HG02610 (cell line): Measurements from ENCODE around the gene CRELD1.

Experiments used
- ATAC-seq: cut with Tn5 transposase; IDR thresholded peaks from one replicate; pipeline ENCODE4 v1.9.1; 2021; ENCODE audit warnings: mild to moderate bottlenecking, moderate library complexity; ENCODE audit not compliant: unreplicated experiment

CRELD1 gene

DNA sequence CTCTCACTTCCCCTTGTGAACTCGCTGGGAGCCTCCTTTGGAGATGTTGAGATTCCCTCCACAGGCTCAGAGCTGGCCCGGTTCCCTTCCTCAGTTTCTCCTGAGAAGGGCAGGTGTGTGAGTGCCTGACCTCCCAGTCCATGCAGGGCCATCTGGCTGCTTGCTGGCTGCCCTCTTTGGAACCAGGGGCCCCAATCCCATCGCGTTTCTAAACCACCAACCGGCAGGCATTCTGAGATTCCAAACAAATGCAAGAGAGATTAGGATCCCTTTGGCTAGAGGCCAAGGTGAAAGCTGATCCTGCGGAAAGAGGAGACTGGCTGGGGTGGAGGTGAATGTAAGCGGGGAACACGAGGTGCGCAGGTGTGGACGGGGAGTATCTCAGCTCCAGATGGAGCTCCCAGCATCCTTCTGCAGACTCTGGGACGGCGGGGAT lies 21.5 kb downstream of the CRELD1 start:
- no peak for ATAC-seq

DNA sequence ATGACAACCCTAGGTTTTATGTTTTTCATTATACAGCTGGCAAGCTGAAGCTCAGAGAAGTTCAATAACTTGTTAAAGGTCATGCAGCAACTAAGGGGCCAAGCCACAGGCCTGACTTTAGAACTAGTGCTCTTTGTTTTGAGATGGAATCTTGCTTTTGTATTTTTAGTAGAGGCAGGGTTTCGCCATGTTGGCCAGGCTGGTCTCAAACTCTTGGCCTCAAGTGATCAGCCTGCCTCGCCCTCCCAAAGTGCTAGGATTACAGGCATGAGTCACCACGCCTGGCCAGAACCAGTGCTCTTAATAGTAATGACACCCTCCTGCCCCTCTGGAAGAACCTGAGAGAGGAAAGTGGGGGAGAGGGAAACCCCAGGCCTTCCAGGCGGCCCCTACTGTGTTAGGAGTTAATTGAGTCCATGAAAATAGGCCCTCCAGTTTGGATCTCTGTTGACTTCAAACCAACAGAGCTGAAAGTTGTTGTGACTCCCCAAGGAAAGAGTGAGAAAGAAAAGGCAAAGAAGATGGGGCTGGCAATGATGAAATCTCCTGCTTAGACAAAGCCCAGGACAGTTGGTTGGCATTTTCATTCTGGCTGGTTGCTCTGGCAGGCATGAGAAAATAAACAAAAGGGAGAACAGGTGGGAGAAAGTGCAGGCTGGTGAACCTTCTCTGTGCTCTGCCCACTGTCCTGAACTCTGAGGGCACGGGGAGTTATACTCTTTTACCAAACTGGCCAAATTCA lies 22.1 kb downstream of the CRELD1 start:
- no peak for ATAC-seq

DNA sequence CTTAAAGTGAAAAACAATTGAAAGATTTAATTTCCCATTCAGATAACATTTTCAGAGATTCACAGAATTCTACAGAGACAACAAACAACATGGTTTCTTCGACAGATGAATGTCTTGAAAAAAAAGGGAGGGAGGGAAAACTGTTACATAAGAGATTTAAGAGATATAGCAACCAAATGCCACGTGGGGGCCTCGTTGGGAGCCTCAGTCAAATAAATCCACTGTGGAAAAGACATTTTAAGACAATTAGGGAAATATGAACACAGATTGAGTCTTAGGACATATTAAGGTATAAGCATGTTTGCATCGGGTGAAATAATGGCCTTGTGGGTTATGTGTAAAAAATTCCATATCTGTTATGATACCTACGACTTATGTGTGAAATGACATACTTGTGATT lies 23.6 kb downstream of the CRELD1 start:
- no peak for ATAC-seq

DNA sequence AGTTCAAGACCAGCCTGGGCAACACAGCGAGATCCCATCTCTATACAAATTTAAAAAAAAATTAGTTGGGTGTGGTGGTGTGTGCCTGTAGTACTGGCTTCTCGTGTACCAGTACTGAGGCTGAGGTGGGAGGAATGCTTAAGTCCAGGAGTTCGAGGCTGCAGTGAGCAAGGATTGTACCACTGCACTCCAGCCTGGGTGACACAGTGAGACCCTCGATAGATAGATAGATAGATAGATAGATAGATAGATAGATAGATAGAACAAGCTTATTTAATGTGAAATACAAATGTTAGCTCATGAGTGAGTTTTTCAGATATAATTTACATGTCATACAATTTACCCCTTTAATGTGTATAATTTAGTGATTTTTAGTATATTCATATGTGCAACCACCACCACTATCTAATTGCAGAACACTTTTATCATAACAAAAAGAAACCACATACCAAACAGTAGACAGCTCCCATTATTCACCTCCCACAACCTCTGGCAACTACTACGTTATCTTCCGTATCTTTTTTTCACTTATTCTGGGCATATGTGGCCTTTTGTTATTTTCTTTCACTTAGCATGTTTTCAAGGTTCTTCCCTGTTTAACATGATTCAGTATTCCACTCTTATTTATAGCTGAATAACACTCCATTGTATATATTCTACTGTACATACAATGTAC lies 31.7 kb downstream of the CRELD1 start:
- no peak for ATAC-seq

DNA sequence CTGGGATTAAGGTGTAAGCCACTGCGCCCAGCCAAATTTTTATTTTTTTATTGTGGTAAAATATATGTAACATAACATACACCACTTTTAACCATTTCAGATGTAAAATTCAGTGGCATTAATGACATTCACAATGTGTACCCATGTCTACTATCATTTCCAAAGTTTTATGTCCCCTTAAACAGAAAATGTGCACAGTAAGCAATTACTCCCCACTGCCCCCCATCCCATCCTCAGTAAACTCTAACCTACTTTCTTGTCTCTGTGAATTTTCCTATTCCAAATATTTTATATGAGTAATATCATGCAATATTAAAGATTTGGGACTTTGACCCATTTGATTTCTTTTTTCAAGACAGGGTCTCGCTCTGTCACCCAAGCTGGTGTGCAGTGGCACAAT lies 33.2 kb downstream of the CRELD1 start:
- no peak for ATAC-seq

DNA sequence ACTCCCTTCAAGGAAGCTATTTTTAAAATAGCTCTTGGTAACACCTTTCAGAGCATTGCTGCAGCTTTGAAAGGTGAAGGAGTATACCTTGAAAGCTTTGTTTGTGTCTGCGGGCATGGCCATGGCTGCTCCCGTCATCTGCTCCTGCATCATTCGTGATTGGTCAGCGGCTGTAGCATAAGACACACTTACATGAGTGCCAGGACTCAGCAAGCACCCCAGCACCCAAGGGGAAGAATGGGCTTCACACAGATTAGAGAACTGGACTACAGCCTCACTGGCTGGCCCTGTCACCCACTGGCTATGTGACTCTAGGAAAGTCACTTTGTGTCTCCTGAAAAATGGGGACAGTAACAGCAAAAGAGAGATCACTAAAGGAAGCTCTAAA lies 36.0 kb downstream of the CRELD1 start:
- no peak for ATAC-seq

DNA sequence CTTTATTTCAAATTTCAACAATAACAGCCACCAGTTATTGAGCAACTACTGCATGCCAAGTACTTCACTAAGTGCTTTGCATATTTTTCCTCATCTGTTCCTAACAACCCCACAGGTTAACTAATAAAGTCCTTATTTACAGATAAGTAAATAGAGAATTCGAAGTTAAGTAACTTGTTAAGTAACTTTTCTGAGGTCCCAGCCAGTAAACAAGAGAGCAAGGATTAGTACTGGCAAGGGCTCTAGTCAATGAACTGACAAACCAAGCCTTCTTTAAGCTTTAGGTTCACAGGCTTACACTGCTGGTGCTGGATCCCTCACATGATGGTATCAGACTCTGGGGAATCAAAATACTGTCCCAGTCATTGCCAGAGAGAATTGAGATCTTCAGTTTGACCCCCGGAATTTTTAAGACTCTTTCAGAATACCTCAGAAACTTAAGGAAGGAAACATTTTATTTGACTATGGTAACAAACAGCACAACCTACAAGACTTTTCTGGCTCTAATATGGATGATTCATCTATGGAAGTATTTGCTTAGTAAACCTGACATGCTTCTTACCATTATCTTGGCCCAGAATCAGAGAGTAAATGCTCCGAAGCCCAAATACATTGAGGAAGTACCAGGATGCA lies 36.5 kb downstream of the CRELD1 start:
- ATAC-seq: no peak

DNA sequence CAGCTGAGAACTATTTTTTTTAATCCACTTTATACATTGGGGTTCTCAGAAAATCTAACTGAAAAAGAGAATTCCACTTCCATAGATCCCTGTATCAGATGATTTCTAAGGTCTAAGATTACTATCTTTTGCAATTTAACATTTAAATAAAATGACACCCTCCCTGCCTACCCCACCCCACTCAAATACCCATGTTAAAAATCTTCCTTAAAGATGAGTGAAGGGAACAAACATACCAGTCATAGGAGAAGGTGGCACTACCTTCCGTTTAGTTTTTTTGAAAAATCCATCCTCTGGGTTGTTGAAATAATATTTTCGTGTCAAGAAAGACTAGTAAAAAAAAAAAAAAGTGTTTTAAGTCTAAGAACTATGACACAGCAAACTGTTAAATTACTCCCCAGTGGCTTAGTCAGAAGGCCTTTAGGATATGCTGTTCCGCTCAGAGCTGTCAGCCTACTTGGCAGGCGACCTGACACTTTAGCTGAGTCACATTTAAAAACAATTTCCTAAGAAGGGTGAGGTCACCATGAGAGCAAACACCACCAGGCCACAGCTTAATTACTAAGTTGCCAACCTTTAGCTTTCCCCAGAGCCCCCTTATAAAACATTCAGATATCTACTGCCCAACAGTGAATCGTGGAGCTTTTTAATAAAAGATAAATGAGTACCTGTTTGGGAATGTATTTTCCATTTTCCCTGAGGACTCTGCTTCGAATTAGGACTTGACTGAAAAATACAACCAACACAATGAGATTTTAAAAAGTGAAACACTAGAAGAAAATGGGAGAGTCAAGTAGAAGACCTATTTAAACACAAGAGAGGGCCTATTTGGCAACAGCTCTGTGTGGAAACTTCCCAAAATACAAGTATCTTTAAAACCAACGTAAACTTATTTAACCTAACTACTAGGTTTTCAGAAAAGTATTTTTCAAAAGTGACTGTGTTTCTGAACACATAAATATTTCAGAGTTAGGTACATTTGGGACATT lies 43.4 kb downstream of the CRELD1 start:
- no peak for ATAC-seq

- ATAC-seq: no peak
Observed at GRCh38 chr3:9978710-9979305, 45.2 kb downstream of the CRELD1 start.

- ATAC-seq: no peak
Observed at GRCh38 chr3:9980251-9980650, 46.6 kb downstream of the CRELD1 start.

DNA sequence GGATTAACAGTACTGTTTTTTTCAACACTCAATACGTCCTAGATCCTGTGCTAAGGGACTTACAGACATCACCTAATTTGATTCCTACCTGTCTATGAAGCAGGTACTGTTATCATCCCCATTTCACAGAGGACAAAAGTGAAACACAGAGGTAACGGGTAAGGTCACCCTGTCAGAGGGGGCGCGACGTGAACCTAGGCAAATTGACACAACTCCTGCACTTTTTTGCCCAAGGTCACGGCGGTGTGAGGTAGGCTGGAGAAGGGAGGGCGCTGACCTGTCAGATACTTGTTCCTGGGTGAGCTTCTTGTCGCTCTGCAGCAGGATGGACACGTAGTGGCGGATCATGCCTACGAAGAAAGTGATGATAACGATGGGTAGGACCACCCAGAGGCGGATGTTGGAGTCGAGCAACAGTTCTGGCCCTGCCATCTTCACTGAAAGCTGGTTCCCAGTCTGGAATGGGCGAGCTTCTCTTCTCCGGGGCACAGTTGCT lies 52.6 kb downstream of the CRELD1 start:
- ATAC-seq: peak; percentile 26

GRCh38 chr3:9994086-9994844 lies 60.6 kb downstream of the CRELD1 start:
- no peak for ATAC-seq
